Keratinocyte (primary cell): ENCODE results near the gene KRT82. TPM values are rescaled to one million over a fixed set of nuclear protein-coding genes. Genes with fewer than 3 reads are reported as not detected.

Experiments
- DNase-seq: peaks from one replicate; pipeline ENCODE4 v3.0.0-alpha.2; 2011; ENCODE audit warnings: low read depth, missing footprints, low spot score
- FAIRE-seq: peaks from 2 replicates; lab custom pipeline; 2011; peaks lifted over from hg19 to GRCh38; lab: Jason Lieb, UNC
- H2AFZ ChIP-seq: 2 replicates; pipeline ENCODE4 v1.6.0; 2012; ENCODE audit warnings: low read length, control low read depth, inconsistent platforms; ENCODE audit not compliant: control insufficient read depth
- H3K27ac ChIP-seq: 2 replicates; pipeline ENCODE4 v1.5.1; 2011; ENCODE audit warnings: low read length; ENCODE audit not compliant: control insufficient read depth, insufficient read depth
- H3K27me3 ChIP-seq: 3 replicates; pipeline ENCODE4 v1.6.0; 2011; ENCODE audit warnings: low read length; ENCODE audit not compliant: control insufficient read depth, insufficient read depth; ENCODE audit errors: extremely low read depth
- H3K36me3 ChIP-seq, 2 experiments: 2 replicates in 1 of 2; 3 replicates in 1 of 2; pipeline ENCODE4 v1.5.1; 2011; ENCODE audit warnings: low read length in 2 of 2, mild to moderate bottlenecking in 1 of 2; ENCODE audit not compliant: control insufficient read depth in 2 of 2, insufficient read depth in 2 of 2; ENCODE audit errors: extremely low read depth in 1 of 2
- H3K4me1 ChIP-seq: 3 replicates; pipeline ENCODE4 v1.5.1; 2011; ENCODE audit warnings: low read length; ENCODE audit not compliant: control insufficient read depth, insufficient read depth; ENCODE audit errors: extremely low read depth
- H3K4me2 ChIP-seq: 3 replicates; pipeline ENCODE4 v1.6.0; 2011; ENCODE audit warnings: low read depth, low read length; ENCODE audit not compliant: control insufficient read depth, insufficient read depth; ENCODE audit errors: extremely low read depth
- H3K4me3 ChIP-seq, 3 experiments: fragments of 200-600 bp in 1 of 3; sonication (generic) in 1 of 3; 2 replicates in 2 of 3; 3 replicates in 1 of 3; pipeline ENCODE4 v1.5.1; 2011 to 2016; ENCODE audit warnings: low read length in 3 of 3, mild to moderate bottlenecking in 3 of 3, control low read depth in 2 of 3, inconsistent platforms in 1 of 3, low read depth in 1 of 3, mixed read lengths in 1 of 3, mixed run types in 1 of 3, moderate library complexity in 1 of 3; ENCODE audit not compliant: control insufficient read depth in 2 of 3, insufficient read depth in 2 of 3; ENCODE audit errors: extremely low read depth in 1 of 3
- H3K79me2 ChIP-seq: 2 replicates; pipeline ENCODE4 v1.6.0; 2012; ENCODE audit warnings: low read length; ENCODE audit not compliant: control insufficient read depth, insufficient read depth
- H3K9ac ChIP-seq: 3 replicates; pipeline ENCODE4 v1.6.0; 2011; ENCODE audit warnings: low read length; ENCODE audit not compliant: control insufficient read depth, insufficient read depth; ENCODE audit errors: extremely low read depth
- H3K9me1 ChIP-seq: 3 replicates; pipeline ENCODE4 v1.6.0; 2011; ENCODE audit warnings: low read length; ENCODE audit not compliant: control insufficient read depth, insufficient read depth; ENCODE audit errors: extremely low read depth
- H3K9me3 ChIP-seq: 2 replicates; pipeline ENCODE4 v1.5.1; 2012; ENCODE audit warnings: low read depth, low read length; ENCODE audit not compliant: control insufficient read depth
- H4K20me1 ChIP-seq: 3 replicates; pipeline ENCODE4 v1.6.0; 2011; ENCODE audit warnings: low read length; ENCODE audit not compliant: control insufficient read depth, insufficient read depth; ENCODE audit errors: extremely low read depth
- CTCF ChIP-seq, 3 experiments: IDR thresholded peaks in 1 of 3; conservative IDR thresholded peaks in 1 of 3; optimal IDR thresholded peaks in 1 of 3; 2 replicates in 2 of 3; 3 replicates in 1 of 3; pipeline versions ENCODE3 to v1.5.1; 2011; ENCODE audit warnings: low read length in 3 of 3, mild to moderate bottlenecking in 3 of 3, moderate library complexity in 2 of 3, control low read depth in 1 of 3, inconsistent platforms in 1 of 3; ENCODE audit not compliant: insufficient read depth in 2 of 3; ENCODE audit errors: extremely low read depth in 1 of 3
- EZH2 ChIP-seq: IDR thresholded peaks from one replicate; pipeline ENCODE4 v1.6.1; 2012; ENCODE audit warnings: inconsistent platforms, mild to moderate bottlenecking, low read length, moderate library complexity
- dilution Hi-C: fragments of 300-500 bp; cut with MboI; formaldehyde crosslinking; loops from one replicate; pipeline ENCODE4 v1.7.0; 2020; ENCODE audit warnings: low sequenced_read_pairs; ENCODE audit not compliant: extremely low pct_ligation_motif_present
- polyA plus RNA-seq, 5 experiments: library from polyadenylated mRNA; depleted of rRNA in 3 of 5; stranded (reverse) in 3 of 5; stranded (forward) in 1 of 5; unstranded in 1 of 5; fragments of >200 nt; gene quantifications; 1 replicate in 1 of 5; 2 replicates in 3 of 5; 3 replicates in 1 of 5; pipeline versions ENCODE4 v1.2.1 to v1.2.3, GENCODE V29; 2011 to 2012; ENCODE audit warnings: missing spikeins in 2 of 5, low read depth in 1 of 5, low replicate concordance in 1 of 5

The KRT82 gene
- polyA plus RNA-seq, 1 donor (not counting 4 experiments of a cell fraction or from before 2014, with no cell fraction given), result not detected

- H2AFZ ChIP-seq, result no peak overlapping the region
- FAIRE-seq (no peak), DNase-seq (no peak)
- TF ChIP-seq CTCF (optimal IDR thresholded peaks at IDR 0.05 in 1 of 3, IDR thresholded peaks at IDR 0.05 in 1 of 3, conservative IDR thresholded peaks at IDR 0.05 in 1 of 3; ENCODE audit: extremely low read depth in 1 of 3, insufficient read depth in 2 of 3, low read length in 3 of 3), result no peak
- TF ChIP-seq EZH2, result no peak
- no peaks in the 10 kb centered on the region for H3K4me1 ChIP-seq
- no peaks in the 10 kb centered on the region for H3K9me3 ChIP-seq
- dilution Hi-C loops, result no loop called here
- no peak overlapping the region for H3K27ac ChIP-seq
- H4K20me1 ChIP-seq, result no peaks in the 10 kb centered on the region
- no peak overlapping the region for H3K9ac ChIP-seq
- no peaks in the 10 kb centered on the region for H3K79me2 ChIP-seq
- H3K36me3 ChIP-seq, result no peaks in the 10 kb centered on the region
- H3K4me3 ChIP-seq, result no peak overlapping the region
- no peaks in the 10 kb centered on the region for H3K9me1 ChIP-seq
- H3K27me3 ChIP-seq, result no peaks in the 10 kb centered on the region
- no peak overlapping the region for H3K4me2 ChIP-seq
Observed at GRCh38 chr12:52400906-52401305, 5.2 kb downstream of the KRT82 start.

GRCh38 chr12:52399756-52400155, 6.4 kb downstream of the KRT82 start:
- Histone ChIP-seq H3K36me3 (no peaks in the 10 kb centered on the region), H3K9ac (no peak overlapping the region), H3K9me3 (no peaks in the 10 kb centered on the region), H3K4me3 (no peak overlapping the region), H3K79me2 (no peaks in the 10 kb centered on the region), H4K20me1 (no peaks in the 10 kb centered on the region), H3K9me1 (no peaks in the 10 kb centered on the region), H3K27me3 (no peaks in the 10 kb centered on the region), H3K4me1 (no peaks in the 10 kb centered on the region), H2AFZ (no peak overlapping the region), H3K4me2 (no peak overlapping the region), H3K27ac (no peak overlapping the region)
- dilution Hi-C loops, result no loop called here
- DNase-seq (no peak), FAIRE-seq (no peak)
- TF ChIP-seq EZH2 (no peak), CTCF (optimal IDR thresholded peaks at IDR 0.05 in 1 of 3, IDR thresholded peaks at IDR 0.05 in 1 of 3, conservative IDR thresholded peaks at IDR 0.05 in 1 of 3; ENCODE audit: extremely low read depth in 1 of 3, insufficient read depth in 2 of 3, low read length in 3 of 3) (no peak)
